ENCODE measurements around the gene TTC13.
A peak's percentile ranks its signal among the peaks of the same experiment; 100 is the strongest.

The TTC13 gene

DNA sequence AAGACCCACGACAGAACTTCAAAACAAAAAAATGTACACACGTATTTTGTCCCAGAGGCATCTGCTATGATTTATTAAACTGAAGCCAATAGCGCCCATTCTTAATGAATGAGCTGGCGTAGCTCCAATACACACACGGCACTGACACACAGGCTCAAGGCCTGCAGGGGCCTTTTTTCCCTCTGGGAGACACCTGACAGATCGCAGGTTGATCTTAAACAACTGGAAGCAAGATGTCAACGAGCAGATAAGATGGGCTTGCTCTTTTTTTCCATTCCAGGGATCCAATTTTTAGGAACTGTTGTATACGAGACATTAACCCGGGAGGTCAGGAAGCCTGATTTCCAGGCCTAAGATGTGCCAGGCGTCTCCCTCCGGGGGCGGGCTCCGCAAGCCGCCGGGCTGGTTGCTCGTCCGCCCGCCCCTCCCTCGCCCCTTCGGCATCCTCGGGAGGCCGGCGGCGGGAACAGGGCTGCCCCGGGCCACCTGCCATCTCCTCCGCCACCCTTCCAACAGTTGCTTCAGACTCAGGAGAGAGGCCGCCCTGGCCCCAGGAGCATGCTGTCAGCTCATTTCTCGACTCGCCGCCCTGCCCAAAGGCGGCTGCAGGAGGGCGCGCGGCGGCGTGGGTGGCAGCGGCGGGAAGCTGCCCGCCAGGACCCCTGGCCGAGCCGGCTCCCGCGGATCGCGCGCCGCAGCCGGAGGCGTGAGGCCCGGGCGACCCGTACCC, 735 bp downstream of the TTC13 start:
- no peak overlapping the region for H4K5ac ChIP-seq (ENCODE audit: low read length)
- H3K27me3 ChIP-seq (ENCODE audit: insufficient read depth, low read length, poor library complexity) = no peaks in the 10 kb centered on the region
- peak overlapping the region; percentile 45 for H3K18ac ChIP-seq (ENCODE audit: low read length)
- no peak overlapping the region for H3K23ac ChIP-seq (ENCODE audit: low read length)
- peak; percentile 38 for DNase-seq
- peak overlapping the region; percentile 71 for H3K4me3 ChIP-seq (ENCODE audit: low read length)
- H4K8ac ChIP-seq (ENCODE audit: low read depth, low read length) = no peak overlapping the region
- H2BK120ac ChIP-seq (ENCODE audit: low read depth, low read length) = no peak overlapping the region
- no peaks in the 10 kb centered on the region for H3K79me2 ChIP-seq (ENCODE audit: control insufficient read depth, insufficient read depth, low read length)
- H3K36me3 ChIP-seq (ENCODE audit: control insufficient read depth, insufficient read depth, low read length) = no peaks in the 10 kb centered on the region
- no peak overlapping the region for H2BK5ac ChIP-seq (ENCODE audit: low read length)
- peaks cover 3% of the 10 kb centered on the region for H3K4me1 ChIP-seq (ENCODE audit: control insufficient read depth, low read depth, low read length)
- peak overlapping the region; percentile 56 for H3K4ac ChIP-seq (ENCODE audit: low read depth, low read length)
- no peak overlapping the region for H2BK15ac ChIP-seq (replicated peaks; ENCODE audit: low read depth)
- no peak overlapping the region for H2AK5ac ChIP-seq (ENCODE audit: low read length)
- H3K56ac ChIP-seq (ENCODE audit: low read length) = peak overlapping the region; percentile 89
- H3K27ac ChIP-seq (ENCODE audit: low read depth, low read length) = peak overlapping the region; percentile 38
- peaks cover 2% of the 10 kb centered on the region for H3K79me1 ChIP-seq (ENCODE audit: low read length)
- no CpG with 5 or more reads among the region's 52 CpGs for WGBS (ENCODE audit: extremely low coverage, insufficient coverage, low lambda C conversion rate)
- H3K4me2 ChIP-seq (ENCODE audit: low read length) = peak overlapping the region; percentile 85
- peak overlapping the region; percentile 70 for H3K9ac ChIP-seq (ENCODE audit: low read length)

DNA sequence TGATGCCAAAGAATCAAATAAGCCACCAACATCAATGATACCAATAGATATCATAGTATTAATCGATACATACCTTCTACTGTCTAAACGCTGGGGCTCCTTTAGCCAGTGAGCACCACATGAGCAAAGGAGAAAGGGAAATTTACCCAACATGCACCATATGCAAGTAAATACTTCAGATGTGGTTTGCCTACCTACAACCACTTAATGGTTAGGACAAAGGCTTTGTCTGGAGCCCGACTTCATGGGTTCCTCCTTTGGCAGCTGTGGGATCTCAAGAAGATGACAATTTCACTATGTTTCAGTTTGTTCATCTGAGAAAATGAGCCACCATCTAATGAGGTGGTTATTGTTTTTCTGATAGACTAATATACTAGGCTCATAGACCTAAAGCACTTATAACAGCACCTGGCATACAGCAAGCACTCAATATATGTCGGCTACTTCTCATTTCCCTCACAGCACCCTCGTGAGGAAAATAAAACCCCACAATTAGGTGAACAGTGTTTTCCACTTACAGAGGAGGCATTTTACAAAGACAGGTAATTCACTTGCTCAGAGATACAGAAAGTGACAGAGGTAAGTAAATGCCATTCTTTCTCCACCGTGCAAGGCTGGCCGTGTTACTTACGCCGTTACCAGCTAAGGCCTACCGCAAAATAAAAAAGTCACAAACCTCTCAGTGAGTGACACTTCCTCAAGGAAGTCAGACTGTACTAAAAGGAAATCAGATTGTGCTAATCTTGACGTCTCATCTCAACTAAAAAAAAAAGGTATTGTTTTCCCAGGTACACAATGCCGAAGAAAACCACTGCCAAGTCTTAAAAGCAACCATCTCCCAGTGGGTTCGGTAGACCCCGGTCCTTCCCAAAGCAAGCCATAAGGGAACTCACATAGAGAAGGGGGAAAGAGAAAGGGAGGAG, 1.6 kb downstream of the TTC13 start:
- Histone ChIP-seq H3K79me2 (ENCODE audit: control insufficient read depth, insufficient read depth, low read length) (no peaks in the 10 kb centered on the region), H4K8ac (ENCODE audit: low read depth, low read length) (no peak overlapping the region), H2AK5ac (ENCODE audit: low read length) (no peak overlapping the region), H3K79me1 (ENCODE audit: low read length) (peaks cover 2% of the 10 kb centered on the region), H2BK15ac (replicated peaks; ENCODE audit: low read depth) (no peak overlapping the region), H3K4ac (ENCODE audit: low read depth, low read length) (no peak overlapping the region), H3K4me3 (ENCODE audit: low read length) (no peak overlapping the region), H3K27ac (ENCODE audit: low read depth, low read length) (no peak overlapping the region), H3K56ac (ENCODE audit: low read length) (no peak overlapping the region), H3K4me2 (ENCODE audit: low read length) (no peak overlapping the region), H4K5ac (ENCODE audit: low read length) (no peak overlapping the region), H3K23ac (ENCODE audit: low read length) (no peak overlapping the region), H2BK120ac (ENCODE audit: low read depth, low read length) (no peak overlapping the region), H3K18ac (ENCODE audit: low read length) (no peak overlapping the region), H2BK5ac (ENCODE audit: low read length) (no peak overlapping the region), H3K9ac (ENCODE audit: low read length) (no peak overlapping the region), H3K4me1 (ENCODE audit: control insufficient read depth, low read depth, low read length) (peaks cover 3% of the 10 kb centered on the region), H3K36me3 (ENCODE audit: control insufficient read depth, insufficient read depth, low read length) (no peaks in the 10 kb centered on the region), H3K27me3 (ENCODE audit: insufficient read depth, low read length, poor library complexity) (no peaks in the 10 kb centered on the region)
- DNase-seq = no peak
- no CpG with 5 or more reads among the region's 14 CpGs for WGBS (ENCODE audit: extremely low coverage, insufficient coverage, low lambda C conversion rate)

- no peak overlapping the region for H3K23ac ChIP-seq (ENCODE audit: low read length)
- H2AK5ac ChIP-seq (ENCODE audit: low read length) = no peak overlapping the region
- H3K4ac ChIP-seq (ENCODE audit: low read depth, low read length) = no peak overlapping the region
- no peak overlapping the region for H3K4me2 ChIP-seq (ENCODE audit: low read length)
- H3K56ac ChIP-seq (ENCODE audit: low read length) = no peak overlapping the region
- peaks cover 2% of the 10 kb centered on the region for H3K79me1 ChIP-seq (ENCODE audit: low read length)
- no peak overlapping the region for H2BK120ac ChIP-seq (ENCODE audit: low read depth, low read length)
- no peak overlapping the region for H4K8ac ChIP-seq (ENCODE audit: low read depth, low read length)
- H2BK5ac ChIP-seq (ENCODE audit: low read length) = no peak overlapping the region
- peaks cover 3% of the 10 kb centered on the region for H3K4me1 ChIP-seq (ENCODE audit: control insufficient read depth, low read depth, low read length)
- no peaks in the 10 kb centered on the region for H3K36me3 ChIP-seq (ENCODE audit: control insufficient read depth, insufficient read depth, low read length)
- H3K27ac ChIP-seq (ENCODE audit: low read depth, low read length) = no peak overlapping the region
- no peak overlapping the region for H3K18ac ChIP-seq (ENCODE audit: low read length)
- H3K79me2 ChIP-seq (ENCODE audit: control insufficient read depth, insufficient read depth, low read length) = no peaks in the 10 kb centered on the region
- H3K9ac ChIP-seq (ENCODE audit: low read length) = no peak overlapping the region
- no peaks in the 10 kb centered on the region for H3K27me3 ChIP-seq (ENCODE audit: insufficient read depth, low read length, poor library complexity)
- no peak for DNase-seq
- no peak overlapping the region for H2BK15ac ChIP-seq (replicated peaks; ENCODE audit: low read depth)
- no peak overlapping the region for H3K4me3 ChIP-seq (ENCODE audit: low read length)
- WGBS (ENCODE audit: extremely low coverage, insufficient coverage, low lambda C conversion rate) = no CpG with 5 or more reads among the region's 4 CpGs
- H4K5ac ChIP-seq (ENCODE audit: low read length) = no peak overlapping the region
Measured at GRCh38 chr1:230976360-230976759, 2.3 kb downstream of the TTC13 start.

- Histone ChIP-seq H2BK5ac (ENCODE audit: low read length) (no peak overlapping the region), H3K18ac (ENCODE audit: low read length) (no peak overlapping the region), H3K79me2 (ENCODE audit: control insufficient read depth, insufficient read depth, low read length) (no peaks in the 10 kb centered on the region), H2BK120ac (ENCODE audit: low read depth, low read length) (no peak overlapping the region), H3K79me1 (ENCODE audit: low read length) (peaks cover 2% of the 10 kb centered on the region), H3K4me3 (ENCODE audit: low read length) (no peak overlapping the region), H3K27me3 (ENCODE audit: insufficient read depth, low read length, poor library complexity) (no peaks in the 10 kb centered on the region), H2AK5ac (ENCODE audit: low read length) (no peak overlapping the region), H3K9ac (ENCODE audit: low read length) (no peak overlapping the region), H3K4me2 (ENCODE audit: low read length) (no peak overlapping the region), H3K56ac (ENCODE audit: low read length) (no peak overlapping the region), H3K23ac (ENCODE audit: low read length) (no peak overlapping the region), H3K36me3 (ENCODE audit: control insufficient read depth, insufficient read depth, low read length) (no peaks in the 10 kb centered on the region), H3K4ac (ENCODE audit: low read depth, low read length) (no peak overlapping the region), H3K4me1 (ENCODE audit: control insufficient read depth, low read depth, low read length) (peaks cover 3% of the 10 kb centered on the region), H4K8ac (ENCODE audit: low read depth, low read length) (no peak overlapping the region), H2BK15ac (replicated peaks; ENCODE audit: low read depth) (no peak overlapping the region), H4K5ac (ENCODE audit: low read length) (no peak overlapping the region), H3K27ac (ENCODE audit: low read depth, low read length) (no peak overlapping the region)
- no peak for DNase-seq
- WGBS (ENCODE audit: extremely low coverage, insufficient coverage, low lambda C conversion rate) = no CpG with 5 or more reads among the region's 3 CpGs
Measured at GRCh38 chr1:230975636-230976035, 3.0 kb downstream of the TTC13 start.

GRCh38 chr1:230972855-230973271, 5.8 kb downstream of the TTC13 start:
- no peaks in the 10 kb centered on the region for H3K27me3 ChIP-seq (ENCODE audit: insufficient read depth, low read length, poor library complexity)
- no peak overlapping the region for H3K4ac ChIP-seq (ENCODE audit: low read depth, low read length)
- H3K36me3 ChIP-seq (ENCODE audit: control insufficient read depth, insufficient read depth, low read length) = no peaks in the 10 kb centered on the region
- WGBS (ENCODE audit: extremely low coverage, insufficient coverage, low lambda C conversion rate) = no CpG with 5 or more reads among the region's 1 CpG
- H4K5ac ChIP-seq (ENCODE audit: low read length) = no peak overlapping the region
- H3K79me1 ChIP-seq (ENCODE audit: low read length) = no peaks in the 10 kb centered on the region
- H3K18ac ChIP-seq (ENCODE audit: low read length) = no peak overlapping the region
- no peak for DNase-seq
- no peak overlapping the region for H3K27ac ChIP-seq (ENCODE audit: low read depth, low read length)
- H4K8ac ChIP-seq (ENCODE audit: low read depth, low read length) = no peak overlapping the region
- H3K9ac ChIP-seq (ENCODE audit: low read length) = no peak overlapping the region
- H3K4me3 ChIP-seq (ENCODE audit: low read length) = no peak overlapping the region
- H3K56ac ChIP-seq (ENCODE audit: low read length) = no peak overlapping the region
- no peaks in the 10 kb centered on the region for H3K4me1 ChIP-seq (ENCODE audit: control insufficient read depth, low read depth, low read length)
- no peak overlapping the region for H2BK120ac ChIP-seq (ENCODE audit: low read depth, low read length)
- H3K4me2 ChIP-seq (ENCODE audit: low read length) = no peak overlapping the region
- no peak overlapping the region for H3K23ac ChIP-seq (ENCODE audit: low read length)
- no peak overlapping the region for H2AK5ac ChIP-seq (ENCODE audit: low read length)
- H2BK15ac ChIP-seq (replicated peaks; ENCODE audit: low read depth) = no peak overlapping the region
- no peaks in the 10 kb centered on the region for H3K79me2 ChIP-seq (ENCODE audit: control insufficient read depth, insufficient read depth, low read length)
- H2BK5ac ChIP-seq (ENCODE audit: low read length) = no peak overlapping the region

All from mesendoderm (in vitro differentiated cells).